GM19025 (cell line): Measurements from ENCODE around the gene APLP2.
A peak's percentile ranks its signal among the peaks of the same experiment; 100 is the strongest.
"Not testable (repeated sequence)": the region's sequence is repeated elsewhere in the genome, so short reads cannot be mapped to it uniquely, and the experiment has no call there.

Source experiments
- ATAC-seq: cut with Tn5 transposase; IDR thresholded peaks from one replicate; pipeline ENCODE4 v1.9.1; 2021; ENCODE audit warnings: mild to moderate bottlenecking, low read depth, moderate library complexity; ENCODE audit not compliant: unreplicated experiment

The APLP2 gene

GRCh38 chr11:130069659-130070108, at the start of gene APLP2:
TSS of gene APLP2 (plus strand) at chr11:130069894. CDS start at chr11:130069978, 84 bp downstream.
- peak; percentile 95 for ATAC-seq

- ATAC-seq, result no peak
Measured at GRCh38 chr11:130020323-130020722, 49.4 kb upstream of the APLP2 start.

GRCh38 chr11:130021606-130022005, 48.1 kb upstream of the APLP2 start:
- ATAC-seq, result not testable (repeated sequence)

- no peak for ATAC-seq
Measured at GRCh38 chr11:130022799-130023198, 46.9 kb upstream of the APLP2 start.

GRCh38 chr11:130023204-130023603, 46.5 kb upstream of the APLP2 start:
- peak; percentile 95 for ATAC-seq

- no peak for ATAC-seq
Measured at GRCh38 chr11:130024361-130024760, 45.3 kb upstream of the APLP2 start.

- no peak for ATAC-seq
Measured at GRCh38 chr11:130025371-130025770, 44.3 kb upstream of the APLP2 start.

- ATAC-seq, result no peak
Measured at GRCh38 chr11:130029137-130029536, 40.6 kb upstream of the APLP2 start.

GRCh38 chr11:130031056-130031455, 38.6 kb upstream of the APLP2 start:
- no peak for ATAC-seq

GRCh38 chr11:130031945-130032344, 37.7 kb upstream of the APLP2 start:
- ATAC-seq, result no peak

GRCh38 chr11:130032931-130033330, 36.8 kb upstream of the APLP2 start:
- no peak for ATAC-seq

GRCh38 chr11:130034236-130034635, 35.5 kb upstream of the APLP2 start:
- no peak for ATAC-seq

GRCh38 chr11:130037058-130037457, 32.6 kb upstream of the APLP2 start:
- ATAC-seq, result no peak

- no peak for ATAC-seq
Measured at GRCh38 chr11:130037881-130038585, 31.7 kb upstream of the APLP2 start.

- no peak for ATAC-seq
Measured at GRCh38 chr11:130040281-130040940, 29.3 kb upstream of the APLP2 start.

GRCh38 chr11:130042093-130042591, 27.6 kb upstream of the APLP2 start:
- ATAC-seq, result no peak

GRCh38 chr11:130043575-130043974, 26.1 kb upstream of the APLP2 start:
- ATAC-seq, result no peak

- ATAC-seq, result no peak
Measured at GRCh38 chr11:130047141-130047540, 22.6 kb upstream of the APLP2 start.

GRCh38 chr11:130049328-130049771, 20.3 kb upstream of the APLP2 start:
- ATAC-seq, result no peak

- ATAC-seq, result no peak
Measured at GRCh38 chr11:130050257-130050656, 19.4 kb upstream of the APLP2 start.

- no peak for ATAC-seq
Measured at GRCh38 chr11:130051082-130051481, 18.6 kb upstream of the APLP2 start.

GRCh38 chr11:130052567-130052966, 17.1 kb upstream of the APLP2 start:
- no peak for ATAC-seq
